SK-N-SH treated with all-trans-retinoic acid at 6 μM for 48 hours (cell line): ENCODE measurements around the gene PPFIBP1.

ENCODE experiments used
- ATAC-seq: fragments of 200-7000 bp; cut with Tn5 transposase; 3 replicates; pipeline ENCODE4 v1.9.1; 2020; ENCODE audit warnings: mild to moderate bottlenecking, moderate library complexity
- ARNTL ChIP-seq: fragments of 450-650 bp; formaldehyde crosslinking; IDR thresholded peaks from 2 replicates; pipeline ENCODE4 v1.5.0; 2020; ENCODE audit warnings: low read depth, mild to moderate bottlenecking, moderate library complexity, borderline replicate concordance
- BACH2 ChIP-seq: fragments of 250-450 bp; sonication (Bioruptor Pico); IDR thresholded peaks from 2 replicates; pipeline ENCODE4 v1.9.0; 2021; ENCODE audit warnings: mild to moderate bottlenecking, borderline replicate concordance
- CSDC2 ChIP-seq: fragments of 250-450 bp; sonication (Bioruptor Pico); IDR thresholded peaks from 2 replicates; pipeline ENCODE4 v1.5.0; 2020; ENCODE audit warnings: mild to moderate bottlenecking, moderate library complexity
- ESRRG ChIP-seq: fragments of 250-450 bp; sonication (Bioruptor Pico); IDR thresholded peaks from 2 replicates; pipeline ENCODE4 v1.6.1; 2021; ENCODE audit warnings: mild to moderate bottlenecking
- GLIS3 ChIP-seq: fragments of 250-450 bp; sonication (Bioruptor Pico); IDR thresholded peaks from 2 replicates; pipeline ENCODE4 v1.5.0; 2020; ENCODE audit warnings: mild to moderate bottlenecking, moderate library complexity
- OSR1 ChIP-seq: fragments of 250-450 bp; sonication (Bioruptor Pico); IDR thresholded peaks from 2 replicates; pipeline ENCODE4 v1.8.0; 2022; ENCODE audit warnings: moderate library complexity, mild to moderate bottlenecking, inconsistent platforms
- RARB ChIP-seq: fragments of 250-450 bp; sonication (Bioruptor Pico); IDR thresholded peaks from 2 replicates; pipeline ENCODE4 v1.8.0; 2021; ENCODE audit warnings: mild to moderate bottlenecking, moderate library complexity
- SNAI2 ChIP-seq: fragments of 250-450 bp; sonication (Bioruptor Pico); IDR thresholded peaks from 2 replicates; pipeline ENCODE4 v1.5.0; 2020; ENCODE audit warnings: mild to moderate bottlenecking, moderate library complexity
- TCF4 ChIP-seq: fragments of 250-450 bp; sonication (Bioruptor Pico); IDR thresholded peaks from 2 replicates; pipeline ENCODE4 v1.8.0; 2021; ENCODE audit warnings: mild to moderate bottlenecking, moderate library complexity, borderline replicate concordance
- TOX ChIP-seq: fragments of 250-450 bp; sonication (Bioruptor Pico); IDR thresholded peaks from 2 replicates; pipeline ENCODE4 v1.8.0; 2021; ENCODE audit warnings: mild to moderate bottlenecking, moderate library complexity, borderline replicate concordance
- ZC3H10 ChIP-seq: fragments of 250-450 bp; sonication (Bioruptor Pico); IDR thresholded peaks from 2 replicates; pipeline ENCODE4 v1.5.1; 2021; ENCODE audit warnings: mild to moderate bottlenecking, moderate library complexity
- ZFP3 ChIP-seq: fragments of 250-450 bp; sonication (Bioruptor Pico); IDR thresholded peaks from 2 replicates; pipeline ENCODE4 v1.5.0; 2020; ENCODE audit warnings: mild to moderate bottlenecking, moderate library complexity
- ZFP30 ChIP-seq: fragments of 450-650 bp; formaldehyde crosslinking; IDR thresholded peaks from 2 replicates; pipeline ENCODE4 v1.5.0; 2022; ENCODE audit warnings: mild to moderate bottlenecking, moderate library complexity
- ZNF565 ChIP-seq: fragments of 450-650 bp; formaldehyde crosslinking; conservative IDR thresholded peaks from 2 replicates; pipeline ENCODE4 v1.5.0; 2020; ENCODE audit warnings: low read depth, mild to moderate bottlenecking, moderate library complexity
- ZNF70 ChIP-seq: fragments of 450-650 bp; formaldehyde crosslinking; IDR thresholded peaks from 2 replicates; pipeline ENCODE4 v1.5.0; 2020; ENCODE audit warnings: mild to moderate bottlenecking, moderate library complexity
- ZNF8 ChIP-seq: fragments of 450-650 bp; formaldehyde crosslinking; IDR thresholded peaks from 2 replicates; pipeline ENCODE4 v1.5.0; 2020; ENCODE audit warnings: mild to moderate bottlenecking, moderate library complexity
- TF ChIP-seq, protein P1 (sequence below): fragments of 250-450 bp; sonication (Bioruptor Pico); IDR thresholded peaks from 2 replicates; pipeline ENCODE4 v1.5.1; 2020; ENCODE audit warnings: low read depth, mild to moderate bottlenecking, moderate library complexity
- TF ChIP-seq, protein P2 (sequence below): fragments of 250-450 bp; sonication (Bioruptor Pico); IDR thresholded peaks from 2 replicates; pipeline ENCODE4 v1.5.0; 2020; ENCODE audit warnings: mild to moderate bottlenecking, moderate library complexity
- TF ChIP-seq, protein P3 (sequence below): fragments of 250-450 bp; sonication (Bioruptor Pico); IDR thresholded peaks from 2 replicates; pipeline ENCODE4 v1.8.0; 2020; ENCODE audit warnings: mild to moderate bottlenecking, moderate library complexity, borderline replicate concordance
- TF ChIP-seq, protein P4 (sequence below): fragments of 250-450 bp; sonication (Bioruptor Pico); IDR thresholded peaks from 2 replicates; pipeline ENCODE4 v1.8.0; 2021; ENCODE audit warnings: low read depth, mild to moderate bottlenecking, moderate library complexity, borderline replicate concordance

Gene PPFIBP1

DNA sequence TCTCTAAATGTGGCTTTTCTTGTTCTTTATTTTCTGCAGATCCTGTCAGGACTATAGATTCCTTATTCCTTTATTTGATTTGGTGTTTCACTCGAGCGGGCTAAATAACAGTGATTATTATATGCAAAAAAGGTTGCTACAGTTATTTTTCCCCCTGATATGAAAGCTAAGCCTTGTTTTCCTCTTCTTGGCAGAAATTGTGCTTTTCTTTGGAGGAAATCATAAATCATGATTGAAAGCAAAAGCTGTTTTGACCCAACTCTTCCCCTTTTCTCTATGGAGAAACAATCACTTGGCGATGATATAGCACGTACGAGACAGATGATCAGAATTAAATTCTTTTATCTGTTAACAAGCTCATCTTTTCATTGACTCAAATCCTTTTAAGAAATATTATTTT, 31.4 kb downstream of the PPFIBP1 start (continued):
- TF ChIP-seq, protein P1, sequence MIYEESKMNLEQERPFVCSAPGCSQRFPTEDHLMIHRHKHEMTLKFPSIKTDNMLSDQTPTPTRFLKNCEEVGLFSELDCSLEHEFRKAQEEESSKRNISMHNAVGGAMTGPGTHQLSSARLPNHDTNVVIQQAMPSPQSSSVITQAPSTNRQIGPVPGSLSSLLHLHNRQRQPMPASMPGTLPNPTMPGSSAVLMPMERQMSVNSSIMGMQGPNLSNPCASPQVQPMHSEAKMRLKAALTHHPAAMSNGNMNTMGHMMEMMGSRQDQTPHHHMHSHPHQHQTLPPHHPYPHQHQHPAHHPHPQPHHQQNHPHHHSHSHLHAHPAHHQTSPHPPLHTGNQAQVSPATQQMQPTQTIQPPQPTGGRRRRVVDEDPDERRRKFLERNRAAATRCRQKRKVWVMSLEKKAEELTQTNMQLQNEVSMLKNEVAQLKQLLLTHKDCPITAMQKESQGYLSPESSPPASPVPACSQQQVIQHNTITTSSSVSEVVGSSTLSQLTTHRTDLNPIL, result no peak
- no peak for TF ChIP-seq CSDC2 (CRISPR knock-in tag)
- TF ChIP-seq RARB (CRISPR knock-in tag), result no peak
- TF ChIP-seq, protein P2, sequence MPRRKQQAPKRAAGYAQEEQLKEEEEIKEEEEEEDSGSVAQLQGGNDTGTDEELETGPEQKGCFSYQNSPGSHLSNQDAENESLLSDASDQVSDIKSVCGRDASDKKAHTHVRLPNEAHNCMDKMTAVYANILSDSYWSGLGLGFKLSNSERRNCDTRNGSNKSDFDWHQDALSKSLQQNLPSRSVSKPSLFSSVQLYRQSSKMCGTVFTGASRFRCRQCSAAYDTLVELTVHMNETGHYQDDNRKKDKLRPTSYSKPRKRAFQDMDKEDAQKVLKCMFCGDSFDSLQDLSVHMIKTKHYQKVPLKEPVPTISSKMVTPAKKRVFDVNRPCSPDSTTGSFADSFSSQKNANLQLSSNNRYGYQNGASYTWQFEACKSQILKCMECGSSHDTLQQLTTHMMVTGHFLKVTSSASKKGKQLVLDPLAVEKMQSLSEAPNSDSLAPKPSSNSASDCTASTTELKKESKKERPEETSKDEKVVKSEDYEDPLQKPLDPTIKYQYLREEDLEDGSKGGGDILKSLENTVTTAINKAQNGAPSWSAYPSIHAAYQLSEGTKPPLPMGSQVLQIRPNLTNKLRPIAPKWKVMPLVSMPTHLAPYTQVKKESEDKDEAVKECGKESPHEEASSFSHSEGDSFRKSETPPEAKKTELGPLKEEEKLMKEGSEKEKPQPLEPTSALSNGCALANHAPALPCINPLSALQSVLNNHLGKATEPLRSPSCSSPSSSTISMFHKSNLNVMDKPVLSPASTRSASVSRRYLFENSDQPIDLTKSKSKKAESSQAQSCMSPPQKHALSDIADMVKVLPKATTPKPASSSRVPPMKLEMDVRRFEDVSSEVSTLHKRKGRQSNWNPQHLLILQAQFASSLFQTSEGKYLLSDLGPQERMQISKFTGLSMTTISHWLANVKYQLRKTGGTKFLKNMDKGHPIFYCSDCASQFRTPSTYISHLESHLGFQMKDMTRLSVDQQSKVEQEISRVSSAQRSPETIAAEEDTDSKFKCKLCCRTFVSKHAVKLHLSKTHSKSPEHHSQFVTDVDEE (CRISPR knock-in tag), result no peak

DNA sequence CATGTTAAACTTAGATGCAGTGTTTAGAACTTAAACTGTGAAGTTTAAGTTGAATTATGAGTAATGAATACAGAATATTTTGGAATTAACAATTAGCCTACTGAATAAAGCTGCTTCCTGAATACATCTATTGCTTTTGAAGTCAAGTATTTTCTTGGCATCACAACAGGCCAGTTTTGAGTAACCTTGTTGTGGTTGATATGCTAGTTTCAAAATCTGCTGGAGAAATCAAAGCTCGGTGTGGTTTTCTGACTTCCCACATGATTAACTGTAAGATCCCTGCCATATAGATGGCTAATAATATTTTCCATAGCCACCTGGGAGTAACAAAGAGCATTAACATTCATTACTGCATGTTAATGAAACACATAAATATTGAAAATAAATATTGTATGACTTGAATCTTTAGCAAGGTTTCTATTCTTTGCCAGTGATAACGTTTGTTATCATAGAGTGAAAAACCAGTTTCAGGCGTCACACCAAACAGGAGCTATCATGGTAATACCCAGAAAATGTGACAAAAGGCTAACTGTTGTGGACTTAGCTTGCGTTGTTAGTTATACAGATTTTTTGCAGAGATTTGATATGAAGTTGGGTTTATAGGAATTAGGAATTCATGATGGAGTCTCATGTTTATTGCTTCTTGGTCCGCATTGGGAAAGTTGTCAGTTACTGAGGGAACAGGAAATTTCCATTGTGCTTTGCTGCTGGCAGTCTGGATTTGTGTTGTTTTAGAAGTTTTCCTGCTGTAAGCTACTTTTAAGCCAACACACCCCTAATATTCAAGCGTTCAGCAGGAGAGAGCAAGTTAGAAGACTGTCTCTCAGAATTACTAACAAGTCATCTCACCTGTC, 32.1 kb downstream of the PPFIBP1 start:
- ATAC-seq, result no peak; the same call in 2 of the 3 replicates
- TF ChIP-seq ZFP3 (CRISPR knock-in tag) (no peak), ARNTL (no peak), CSDC2 (CRISPR knock-in tag) (no peak), ESRRG (CRISPR knock-in tag) (no peak), OSR1 (CRISPR knock-in tag) (no peak), ZNF565 (CRISPR knock-in tag) (no peak), ZFP30 (no peak), BACH2 (CRISPR knock-in tag) (no peak), ZNF8 (CRISPR knock-in tag) (no peak), ZC3H10 (CRISPR knock-in tag) (no peak), TOX (no peak), SNAI2 (CRISPR knock-in tag) (no peak), TCF4 (CRISPR knock-in tag) (no peak), RARB (CRISPR knock-in tag) (no peak), GLIS3 (no peak), ZNF70 (CRISPR knock-in tag) (no peak)
- TF ChIP-seq, protein P3, sequence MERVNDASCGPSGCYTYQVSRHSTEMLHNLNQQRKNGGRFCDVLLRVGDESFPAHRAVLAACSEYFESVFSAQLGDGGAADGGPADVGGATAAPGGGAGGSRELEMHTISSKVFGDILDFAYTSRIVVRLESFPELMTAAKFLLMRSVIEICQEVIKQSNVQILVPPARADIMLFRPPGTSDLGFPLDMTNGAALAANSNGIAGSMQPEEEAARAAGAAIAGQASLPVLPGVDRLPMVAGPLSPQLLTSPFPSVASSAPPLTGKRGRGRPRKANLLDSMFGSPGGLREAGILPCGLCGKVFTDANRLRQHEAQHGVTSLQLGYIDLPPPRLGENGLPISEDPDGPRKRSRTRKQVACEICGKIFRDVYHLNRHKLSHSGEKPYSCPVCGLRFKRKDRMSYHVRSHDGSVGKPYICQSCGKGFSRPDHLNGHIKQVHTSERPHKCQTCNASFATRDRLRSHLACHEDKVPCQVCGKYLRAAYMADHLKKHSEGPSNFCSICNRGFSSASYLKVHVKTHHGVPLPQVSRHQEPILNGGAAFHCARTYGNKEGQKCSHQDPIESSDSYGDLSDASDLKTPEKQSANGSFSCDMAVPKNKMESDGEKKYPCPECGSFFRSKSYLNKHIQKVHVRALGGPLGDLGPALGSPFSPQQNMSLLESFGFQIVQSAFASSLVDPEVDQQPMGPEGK (CRISPR knock-in tag), result no peak
- TF ChIP-seq, protein P4, sequence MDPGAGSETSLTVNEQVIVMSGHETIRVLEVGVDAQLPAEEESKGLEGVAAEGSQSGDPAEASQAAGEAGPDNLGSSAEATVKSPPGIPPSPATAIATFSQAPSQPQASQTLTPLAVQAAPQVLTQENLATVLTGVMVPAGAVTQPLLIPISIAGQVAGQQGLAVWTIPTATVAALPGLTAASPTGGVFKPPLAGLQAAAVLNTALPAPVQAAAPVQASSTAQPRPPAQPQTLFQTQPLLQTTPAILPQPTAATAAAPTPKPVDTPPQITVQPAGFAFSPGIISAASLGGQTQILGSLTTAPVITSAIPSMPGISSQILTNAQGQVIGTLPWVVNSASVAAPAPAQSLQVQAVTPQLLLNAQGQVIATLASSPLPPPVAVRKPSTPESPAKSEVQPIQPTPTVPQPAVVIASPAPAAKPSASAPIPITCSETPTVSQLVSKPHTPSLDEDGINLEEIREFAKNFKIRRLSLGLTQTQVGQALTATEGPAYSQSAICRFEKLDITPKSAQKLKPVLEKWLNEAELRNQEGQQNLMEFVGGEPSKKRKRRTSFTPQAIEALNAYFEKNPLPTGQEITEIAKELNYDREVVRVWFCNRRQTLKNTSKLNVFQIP, result no peak
- TF ChIP-seq, protein P1, result no peak
- TF ChIP-seq, protein P2 (CRISPR knock-in tag), result no peak
